ENCODE measurements around the gene SPON1. TPM values are rescaled to one million over a fixed set of nuclear protein-coding genes. Genes with fewer than 3 reads are reported as not detected.

Gene SPON1
- total and polyA plus RNA-seq, 2 experiments from 2014 or later = 2.4 to 5.4 TPM

DNA sequence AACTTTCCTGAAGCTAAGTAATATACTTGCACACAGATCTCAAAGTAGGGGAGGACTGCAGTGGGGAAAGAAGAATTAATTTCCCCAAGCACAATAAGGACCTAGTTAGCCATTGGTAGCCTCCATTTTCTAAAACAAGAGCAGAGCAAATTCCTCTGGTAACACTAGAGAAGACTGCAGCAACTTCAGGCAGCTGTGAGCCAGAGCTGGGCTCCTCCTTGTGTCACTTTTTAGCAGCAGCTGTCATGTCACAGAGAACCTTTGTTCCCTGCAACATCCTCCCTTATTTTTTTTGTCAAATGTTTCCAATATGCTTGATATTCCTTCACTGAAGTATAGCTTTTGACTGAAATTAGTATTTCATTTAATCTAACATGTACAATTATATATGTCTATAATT is 342.1 kb downstream of the SPON1 start:
- peaks cover 100% of the 10 kb centered on the region for H3K79me2 ChIP-seq (ENCODE audit: insufficient read depth)
- no peaks in the 10 kb centered on the region for H3K9me3 ChIP-seq (ENCODE audit: low read depth)
- peaks cover 61% of the 10 kb centered on the region for H4K20me1 ChIP-seq (ENCODE audit: insufficient read depth)
- H3K9me2 ChIP-seq (ENCODE audit: insufficient read depth) = no peaks in the 10 kb centered on the region
- no peak overlapping the region for H3K9ac ChIP-seq
- H3K27ac ChIP-seq = no peak overlapping the region
- H3K4me1 ChIP-seq (ENCODE audit: insufficient read depth) = peaks cover 61% of the 10 kb centered on the region
- H2AFZ ChIP-seq = no peak overlapping the region
- peaks cover 44% of the 10 kb centered on the region for H3F3A ChIP-seq (ENCODE audit: insufficient read depth)
- H3K4me3 ChIP-seq = no peak overlapping the region
- TF ChIP-seq EZH2phosphoT487 (IDR thresholded peaks at IDR 0.05; ENCODE audit: insufficient read depth, low read depth) = no peak
- no peak for TF ChIP-seq EZH2 (IDR thresholded peaks at IDR 0.05; ENCODE audit: insufficient read depth, poor library complexity, severe bottlenecking)
- H3K4me2 ChIP-seq (ENCODE audit: unreplicated experiment) = no peak overlapping the region
- no peaks in the 10 kb centered on the region for H3K36me3 ChIP-seq (ENCODE audit: low read depth)
- DNase-seq = no peak
- in situ Hi-C loops (cut with MboI) = no loop called here
- no peaks in the 10 kb centered on the region for H3K27me3 ChIP-seq (replicated peaks; ENCODE audit: insufficient read depth)

GRCh38 chr11:14305649-14306048 is 343.1 kb downstream of the SPON1 start:
- Histone ChIP-seq H3F3A (ENCODE audit: insufficient read depth) (peaks cover 42% of the 10 kb centered on the region), H2AFZ (no peak overlapping the region), H3K4me1 (ENCODE audit: insufficient read depth) (peaks cover 61% of the 10 kb centered on the region), H3K9me2 (ENCODE audit: insufficient read depth) (no peaks in the 10 kb centered on the region), H3K27me3 (replicated peaks; ENCODE audit: insufficient read depth) (no peaks in the 10 kb centered on the region), H4K20me1 (ENCODE audit: insufficient read depth) (peaks cover 64% of the 10 kb centered on the region), H3K9me3 (ENCODE audit: low read depth) (no peaks in the 10 kb centered on the region), H3K9ac (no peak overlapping the region), H3K79me2 (ENCODE audit: insufficient read depth) (peaks cover 100% of the 10 kb centered on the region), H3K4me3 (no peak overlapping the region), H3K4me2 (ENCODE audit: unreplicated experiment) (no peak overlapping the region), H3K27ac (no peak overlapping the region), H3K36me3 (ENCODE audit: low read depth) (no peaks in the 10 kb centered on the region)
- TF ChIP-seq EZH2 (IDR thresholded peaks at IDR 0.05; ENCODE audit: insufficient read depth, poor library complexity, severe bottlenecking) (no peak), EZH2phosphoT487 (IDR thresholded peaks at IDR 0.05; ENCODE audit: insufficient read depth, low read depth) (no peak)
- in situ Hi-C loops (cut with MboI) = no loop called here
- WGBS, 2 experiments (ENCODE audit: low coverage in 1 of 2, low lambda C conversion rate in 2 of 2, missing lambda C conversion rate in 2 of 2) = 96 to 98% methylated on average over 7 of the region's 7 CpGs
- DNase-seq = no peak

DNA sequence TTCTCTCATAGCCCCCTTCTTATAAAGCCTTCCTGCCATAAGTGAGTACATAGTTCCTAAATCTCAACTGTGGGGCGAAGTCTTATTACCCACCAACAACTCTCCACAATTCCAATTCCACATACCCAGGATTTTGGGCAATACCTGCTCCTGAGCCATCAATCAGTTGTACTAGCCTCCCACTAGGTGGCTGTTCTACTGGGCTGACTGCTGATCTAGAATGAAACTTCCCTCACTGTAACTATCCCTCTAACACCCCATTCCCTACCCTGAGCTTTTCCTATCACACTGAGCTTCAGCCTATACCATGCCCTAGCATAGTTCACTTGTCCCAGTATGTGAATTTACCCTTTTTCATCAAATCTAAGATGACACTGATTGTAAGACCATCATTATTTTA is 344.0 kb downstream of the SPON1 start:
- Histone ChIP-seq H3K27me3 (replicated peaks; ENCODE audit: insufficient read depth) (no peaks in the 10 kb centered on the region), H2AFZ (no peak overlapping the region), H3K27ac (no peak overlapping the region), H3K9ac (no peak overlapping the region), H3K4me2 (ENCODE audit: unreplicated experiment) (no peak overlapping the region), H3F3A (ENCODE audit: insufficient read depth) (peaks cover 44% of the 10 kb centered on the region), H4K20me1 (ENCODE audit: insufficient read depth) (peaks cover 65% of the 10 kb centered on the region), H3K36me3 (ENCODE audit: low read depth) (no peaks in the 10 kb centered on the region), H3K4me1 (ENCODE audit: insufficient read depth) (peaks cover 58% of the 10 kb centered on the region), H3K79me2 (ENCODE audit: insufficient read depth) (peaks cover 100% of the 10 kb centered on the region), H3K4me3 (no peak overlapping the region), H3K9me3 (ENCODE audit: low read depth) (no peaks in the 10 kb centered on the region), H3K9me2 (ENCODE audit: insufficient read depth) (no peaks in the 10 kb centered on the region)
- no peak for TF ChIP-seq EZH2phosphoT487 (IDR thresholded peaks at IDR 0.05; ENCODE audit: insufficient read depth, low read depth)
- 94 to 100% methylated on average over 1 of the region's 1 CpG for WGBS, 2 experiments (ENCODE audit: low coverage in 1 of 2, low lambda C conversion rate in 2 of 2, missing lambda C conversion rate in 2 of 2)
- peak; percentile 23 for DNase-seq
- in situ Hi-C loops (cut with MboI) = no loop called here

GRCh38 chr11:14308114-14308896 is 345.8 kb downstream of the SPON1 start:
- Histone ChIP-seq H3F3A (ENCODE audit: insufficient read depth) (peaks cover 57% of the 10 kb centered on the region), H3K9ac (peak overlapping the region; percentile 29; the same call in 1 of the 2 replicates), H3K4me3 (no peak overlapping the region), H2AFZ (no peak overlapping the region), H3K79me2 (ENCODE audit: insufficient read depth) (peaks cover 100% of the 10 kb centered on the region), H3K36me3 (ENCODE audit: low read depth) (no peaks in the 10 kb centered on the region), H3K9me3 (ENCODE audit: low read depth) (no peaks in the 10 kb centered on the region), H3K4me2 (ENCODE audit: unreplicated experiment) (peak overlapping the region; percentile 10), H4K20me1 (ENCODE audit: insufficient read depth) (peaks cover 68% of the 10 kb centered on the region), H3K9me2 (ENCODE audit: insufficient read depth) (no peaks in the 10 kb centered on the region), H3K27me3 (replicated peaks; ENCODE audit: insufficient read depth) (no peaks in the 10 kb centered on the region), H3K4me1 (ENCODE audit: insufficient read depth) (peaks cover 65% of the 10 kb centered on the region), H3K27ac (peak overlapping the region; percentile 7; the same call in 1 of the 2 replicates)
- DNase-seq = peak; percentile 74
- WGBS, 2 experiments (ENCODE audit: low coverage in 1 of 2, low lambda C conversion rate in 2 of 2, missing lambda C conversion rate in 2 of 2) = 43 to 50% methylated on average over 5 of the region's 5 CpGs
- TF ChIP-seq EZH2 (IDR thresholded peaks at IDR 0.05; ENCODE audit: insufficient read depth, poor library complexity, severe bottlenecking) (no peak), EZH2phosphoT487 (IDR thresholded peaks at IDR 0.05; ENCODE audit: insufficient read depth, low read depth) (no peak)
- in situ Hi-C loops (cut with MboI) = no loop called here

All from GM23248 (cell line).